Measurements from ENCODE around the gene OTUB2. TPM values are rescaled to one million over a fixed set of nuclear protein-coding genes. Genes with fewer than 3 reads are reported as not detected.

The OTUB2 gene
- polyA plus RNA-seq, 1 of the 3 experiments (the other 2 are of a cell fraction): 1.4 TPM

DNA sequence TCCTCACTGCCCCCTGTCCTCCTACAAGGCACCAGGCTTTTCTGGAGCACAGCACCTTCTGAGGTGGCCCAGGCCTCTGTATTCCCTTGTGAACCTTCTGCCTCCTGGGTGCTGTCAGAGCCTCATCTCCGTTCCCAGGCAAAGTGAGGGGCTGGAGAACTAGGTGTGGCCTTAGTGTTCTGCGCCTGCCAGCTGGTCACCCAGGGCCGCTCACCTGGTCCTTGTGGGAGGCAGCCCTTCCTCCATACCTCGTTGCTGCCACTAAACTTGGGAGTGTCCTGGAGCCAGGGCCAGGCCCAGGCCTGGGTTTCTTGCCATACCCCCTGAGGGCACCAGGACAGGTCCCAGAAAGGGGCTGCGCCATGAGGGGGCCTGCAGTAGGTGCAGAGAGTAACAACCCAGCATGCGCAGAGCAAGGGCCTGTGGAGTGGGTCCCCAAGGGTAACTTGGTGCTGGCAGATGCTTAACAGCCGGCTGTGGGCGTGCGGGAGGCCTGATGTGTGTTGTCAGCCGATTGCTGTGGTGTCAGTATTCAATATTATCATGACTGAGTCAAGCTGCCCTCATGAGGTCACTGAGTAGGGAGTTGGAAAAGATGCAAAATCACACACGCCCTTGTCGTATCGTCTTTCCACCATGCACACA, 17.1 kb downstream of the OTUB2 start:
- no peaks in the 10 kb centered on the region for H3K79me2 ChIP-seq (ENCODE audit: insufficient read depth)
- H3K4me3 ChIP-seq (ENCODE audit: low read depth in 2 of 2, low read length in 1 of 2): no peak overlapping the region
- ChIA-PET POLR2A (no interaction called here), CTCF (interaction anchor here (0.8 to 2.5 kb wide), 5 partner anchors 8 to 138 kb away, joined by 3 to 8 read pairs (median 6); no protein-coding TSS in a partner anchor)
- no peaks in the 10 kb centered on the region; a peak in 1 of 4 replicates for H3K4me1 ChIP-seq (ENCODE audit: control insufficient read depth in 1 of 2, insufficient read depth in 2 of 2, low read depth in 1 of 2, low read length in 1 of 2)
- no peaks in the 10 kb centered on the region for H3F3A ChIP-seq (replicated peaks; ENCODE audit: insufficient read depth)
- no peak overlapping the region for H2AFZ ChIP-seq (ENCODE audit: low read depth)
- no peaks in the 10 kb centered on the region for H3K9me3 ChIP-seq
- H4K20me1 ChIP-seq (ENCODE audit: insufficient read depth): no peaks in the 10 kb centered on the region
- H3K9me2 ChIP-seq: no peaks in the 10 kb centered on the region
- H3K27ac ChIP-seq (ENCODE audit: low read depth in 2 of 2, low read length in 1 of 2): no peak overlapping the region
- TF ChIP-seq, protein P1, sequence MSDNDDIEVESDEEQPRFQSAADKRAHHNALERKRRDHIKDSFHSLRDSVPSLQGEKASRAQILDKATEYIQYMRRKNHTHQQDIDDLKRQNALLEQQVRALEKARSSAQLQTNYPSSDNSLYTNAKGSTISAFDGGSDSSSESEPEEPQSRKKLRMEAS (IDR thresholded peaks at IDR 0.05; ENCODE audit: low read depth): no peak
- TF ChIP-seq RFX5 (IDR thresholded peaks at IDR 0.05; ENCODE audit: low read length): no peak
- TF ChIP-seq, protein P2, sequence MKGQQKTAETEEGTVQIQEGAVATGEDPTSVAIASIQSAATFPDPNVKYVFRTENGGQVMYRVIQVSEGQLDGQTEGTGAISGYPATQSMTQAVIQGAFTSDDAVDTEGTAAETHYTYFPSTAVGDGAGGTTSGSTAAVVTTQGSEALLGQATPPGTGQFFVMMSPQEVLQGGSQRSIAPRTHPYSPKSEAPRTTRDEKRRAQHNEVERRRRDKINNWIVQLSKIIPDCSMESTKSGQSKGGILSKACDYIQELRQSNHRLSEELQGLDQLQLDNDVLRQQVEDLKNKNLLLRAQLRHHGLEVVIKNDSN (IDR thresholded peaks at IDR 0.05; ENCODE audit: borderline replicate concordance, low read depth): no peak
- TF ChIP-seq, protein P3, sequence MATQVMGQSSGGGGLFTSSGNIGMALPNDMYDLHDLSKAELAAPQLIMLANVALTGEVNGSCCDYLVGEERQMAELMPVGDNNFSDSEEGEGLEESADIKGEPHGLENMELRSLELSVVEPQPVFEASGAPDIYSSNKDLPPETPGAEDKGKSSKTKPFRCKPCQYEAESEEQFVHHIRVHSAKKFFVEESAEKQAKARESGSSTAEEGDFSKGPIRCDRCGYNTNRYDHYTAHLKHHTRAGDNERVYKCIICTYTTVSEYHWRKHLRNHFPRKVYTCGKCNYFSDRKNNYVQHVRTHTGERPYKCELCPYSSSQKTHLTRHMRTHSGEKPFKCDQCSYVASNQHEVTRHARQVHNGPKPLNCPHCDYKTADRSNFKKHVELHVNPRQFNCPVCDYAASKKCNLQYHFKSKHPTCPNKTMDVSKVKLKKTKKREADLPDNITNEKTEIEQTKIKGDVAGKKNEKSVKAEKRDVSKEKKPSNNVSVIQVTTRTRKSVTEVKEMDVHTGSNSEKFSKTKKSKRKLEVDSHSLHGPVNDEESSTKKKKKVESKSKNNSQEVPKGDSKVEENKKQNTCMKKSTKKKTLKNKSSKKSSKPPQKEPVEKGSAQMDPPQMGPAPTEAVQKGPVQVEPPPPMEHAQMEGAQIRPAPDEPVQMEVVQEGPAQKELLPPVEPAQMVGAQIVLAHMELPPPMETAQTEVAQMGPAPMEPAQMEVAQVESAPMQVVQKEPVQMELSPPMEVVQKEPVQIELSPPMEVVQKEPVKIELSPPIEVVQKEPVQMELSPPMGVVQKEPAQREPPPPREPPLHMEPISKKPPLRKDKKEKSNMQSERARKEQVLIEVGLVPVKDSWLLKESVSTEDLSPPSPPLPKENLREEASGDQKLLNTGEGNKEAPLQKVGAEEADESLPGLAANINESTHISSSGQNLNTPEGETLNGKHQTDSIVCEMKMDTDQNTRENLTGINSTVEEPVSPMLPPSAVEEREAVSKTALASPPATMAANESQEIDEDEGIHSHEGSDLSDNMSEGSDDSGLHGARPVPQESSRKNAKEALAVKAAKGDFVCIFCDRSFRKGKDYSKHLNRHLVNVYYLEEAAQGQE (IDR thresholded peaks at IDR 0.05; ENCODE audit: low read depth, low read length): no peak
- no peak for TF ChIP-seq TCF12 (IDR thresholded peaks at IDR 0.05)
- TF ChIP-seq EP300 (IDR thresholded peaks at IDR 0.05; ENCODE audit: borderline replicate concordance in 1 of 2, low read depth in 1 of 2, low read length in 1 of 2): no peak
- no peak for TF ChIP-seq GATA2 (CRISPR knock-in tag; IDR thresholded peaks at IDR 0.05)
- no peak for TF ChIP-seq SIN3A (IDR thresholded peaks at IDR 0.05; ENCODE audit: borderline replicate concordance, low read depth, low read length)
- no peak for TF ChIP-seq FOSL2 (IDR thresholded peaks at IDR 0.05; ENCODE audit: borderline replicate concordance, low read depth)
- TF ChIP-seq, protein P4, sequence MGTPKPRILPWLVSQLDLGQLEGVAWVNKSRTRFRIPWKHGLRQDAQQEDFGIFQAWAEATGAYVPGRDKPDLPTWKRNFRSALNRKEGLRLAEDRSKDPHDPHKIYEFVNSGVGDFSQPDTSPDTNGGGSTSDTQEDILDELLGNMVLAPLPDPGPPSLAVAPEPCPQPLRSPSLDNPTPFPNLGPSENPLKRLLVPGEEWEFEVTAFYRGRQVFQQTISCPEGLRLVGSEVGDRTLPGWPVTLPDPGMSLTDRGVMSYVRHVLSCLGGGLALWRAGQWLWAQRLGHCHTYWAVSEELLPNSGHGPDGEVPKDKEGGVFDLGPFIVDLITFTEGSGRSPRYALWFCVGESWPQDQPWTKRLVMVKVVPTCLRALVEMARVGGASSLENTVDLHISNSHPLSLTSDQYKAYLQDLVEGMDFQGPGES (IDR thresholded peaks at IDR 0.05; ENCODE audit: low read depth, low read length): no peak
- TF ChIP-seq RAD21 (IDR thresholded peaks at IDR 0.05; ENCODE audit: low read length): no peak
- no peak for TF ChIP-seq CHD2 (IDR thresholded peaks at IDR 0.05; ENCODE audit: low read length, partially characterized antibody)
- no peak for TF ChIP-seq TAF1 (IDR thresholded peaks at IDR 0.05; ENCODE audit: borderline replicate concordance, low read depth, low read length)
- no peak for TF ChIP-seq NFIC (IDR thresholded peaks at IDR 0.05; ENCODE audit: borderline replicate concordance)
- TF ChIP-seq YY1 (IDR thresholded peaks at IDR 0.05; ENCODE audit: low read depth): no peak
- no peak for TF ChIP-seq GABPA (IDR thresholded peaks at IDR 0.05; ENCODE audit: low read depth)
- no peak for TF ChIP-seq TEAD4 (IDR thresholded peaks at IDR 0.05; ENCODE audit: borderline replicate concordance, insufficient read depth)
- no peak for TF ChIP-seq NRF1 (IDR thresholded peaks at IDR 0.05; ENCODE audit: low read depth, low read length)
- no peaks in the 10 kb centered on the region for H3K27me3 ChIP-seq (ENCODE audit: insufficient read depth)
- WGBS (ENCODE audit: low lambda C conversion rate): 97% methylated on average over 10 of the region's 13 CpGs
- no peak for DNase-seq
- H3K36me3 ChIP-seq (replicated peaks in 1 of 2; ENCODE audit: control insufficient read depth in 1 of 2, insufficient read depth in 2 of 2, low read length in 1 of 2): peaks cover 3 to 49% of the 10 kb centered on the region in 2 experiments
- no peak overlapping the region for H3K4me2 ChIP-seq
- H3K9ac ChIP-seq: no peak overlapping the region
